IgD-negative memory B cell (primary cell): Measurements from ENCODE around the gene SCARF1. TPM values are rescaled to one million over a fixed set of nuclear protein-coding genes. Genes with fewer than 3 reads are reported as not detected.

ENCODE experiments used
- polyA plus RNA-seq: library from polyadenylated mRNA; unstranded; fragments of 300-500 nt; fragmentation: Illumina TruSeq; gene quantifications from one replicate; pipeline ENCODE4 v1.2.3, GENCODE V29; 2021

Gene SCARF1
- polyA plus RNA-seq, 1 donor from 2014 or later = 0.19 TPM

Other genes starting within 250 kb of the SCARF1 start
- gene YWHAE, start 245.5 kb downstream of the SCARF1 start, polyA plus RNA-seq = 54.4 TPM
- gene CRK, start 189.5 kb downstream of the SCARF1 start, polyA plus RNA-seq = 28.3 TPM
- gene MYO1C, start 153.0 kb downstream of the SCARF1 start, polyA plus RNA-seq = 29.6 TPM
- gene INPP5K, start 129.1 kb downstream of the SCARF1 start, polyA plus RNA-seq = 51.7 TPM
- 32.1 TPM for gene PITPNA, start 82.9 kb downstream of the SCARF1 start, polyA plus RNA-seq
- gene SLC43A2, start 16.9 kb downstream of the SCARF1 start, polyA plus RNA-seq = 27.3 TPM
- gene RILP, start 4.1 kb upstream of the SCARF1 start, polyA plus RNA-seq = 2.6 TPM
- gene PRPF8, start 39.1 kb upstream of the SCARF1 start, polyA plus RNA-seq = 156 TPM
- not detected for gene TLCD2, start 64.6 kb upstream of the SCARF1 start, polyA plus RNA-seq
- gene WDR81, start 79.0 kb upstream of the SCARF1 start, polyA plus RNA-seq = 21.6 TPM
- 1.2 TPM for gene SERPINF2, start 97.1 kb upstream of the SCARF1 start, polyA plus RNA-seq
- 8.3 TPM for gene SERPINF1, start 116.3 kb upstream of the SCARF1 start, polyA plus RNA-seq
- 12.7 TPM for gene SMYD4, start 184.2 kb upstream of the SCARF1 start, polyA plus RNA-seq
- gene RPA1, start 184.3 kb upstream of the SCARF1 start, polyA plus RNA-seq = 57.7 TPM